Activated naive CD4-positive, alpha-beta T cell treated with anti-CD3 and anti-CD28 coated beads, Interleukin-2, amount 10 ng/mL, durations not matched to agents 7 days and 5 days (primary cell): ENCODE results near the gene LY6G6C.

ENCODE experiments used
- CTCF ChIA-PET: fragments of 350-600 bp; sonication (Branson Sonifier 250); formaldehyde crosslinking; loops from one replicate; lab custom pipeline; 2021; ENCODE audit warnings: antibody characterized with exemption; lab: Charles Lee
- DNase-seq: peaks from one replicate; pipeline ENCODE4 v3.0.0-alpha.2; 2020
- H3K27ac Mint-ChIP-seq: one replicate; pipeline ENCODE4 v1.8.0; 2021; ENCODE audit warnings: mild to moderate bottlenecking, moderate library complexity, mixed read lengths
- H3K27me3 Mint-ChIP-seq: one replicate; pipeline ENCODE4 v1.8.0; 2021; ENCODE audit warnings: mild to moderate bottlenecking, mixed read lengths
- H3K36me3 Mint-ChIP-seq: one replicate; pipeline ENCODE4 v1.8.0; 2021; ENCODE audit warnings: mixed read lengths
- H3K4me1 Mint-ChIP-seq: one replicate; pipeline ENCODE4 v1.8.0; 2021; ENCODE audit warnings: mixed read lengths
- H3K4me3 Mint-ChIP-seq: one replicate; pipeline ENCODE4 v1.8.0; 2021; ENCODE audit warnings: mild to moderate bottlenecking, moderate library complexity, mixed read lengths
- H3K9me3 Mint-ChIP-seq: one replicate; pipeline ENCODE4 v1.8.0; 2021; ENCODE audit warnings: mixed read lengths

LY6G6C gene

DNA sequence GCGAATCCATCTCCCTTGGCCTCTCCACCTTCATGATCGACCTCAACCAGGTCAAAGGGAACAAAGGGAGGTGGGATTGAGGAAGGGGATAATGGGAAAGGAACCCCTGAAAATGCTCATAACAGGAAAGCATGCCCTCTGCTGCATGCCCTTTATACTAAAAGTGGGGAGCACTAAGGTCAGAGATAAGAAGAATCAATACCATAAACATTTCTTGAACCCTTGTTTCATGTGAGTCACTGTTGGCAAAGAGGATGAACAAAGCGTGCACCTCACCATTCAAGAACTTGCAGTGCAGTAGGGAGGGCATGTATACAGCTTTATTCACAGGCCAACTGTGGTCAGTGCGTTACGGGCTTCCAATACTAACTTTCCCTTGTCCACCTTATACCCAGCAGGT is 39.2 kb upstream of the LY6G6C start:
- Mint-ChIP-seq H3K27me3 (no peaks in the 10 kb centered on the region), H3K4me1 (peaks cover 20% of the 10 kb centered on the region), H3K4me3 (no peak overlapping the region), H3K9me3 (no peaks in the 10 kb centered on the region), H3K27ac (no peak overlapping the region), H3K36me3 (peaks cover 43% of the 10 kb centered on the region)
- CTCF ChIA-PET, result interaction anchor here (3.1 kb wide), 1 partner anchor 9 kb away, joined by 16 read pairs; no protein-coding TSS in a partner anchor
- no peak for DNase-seq

DNA sequence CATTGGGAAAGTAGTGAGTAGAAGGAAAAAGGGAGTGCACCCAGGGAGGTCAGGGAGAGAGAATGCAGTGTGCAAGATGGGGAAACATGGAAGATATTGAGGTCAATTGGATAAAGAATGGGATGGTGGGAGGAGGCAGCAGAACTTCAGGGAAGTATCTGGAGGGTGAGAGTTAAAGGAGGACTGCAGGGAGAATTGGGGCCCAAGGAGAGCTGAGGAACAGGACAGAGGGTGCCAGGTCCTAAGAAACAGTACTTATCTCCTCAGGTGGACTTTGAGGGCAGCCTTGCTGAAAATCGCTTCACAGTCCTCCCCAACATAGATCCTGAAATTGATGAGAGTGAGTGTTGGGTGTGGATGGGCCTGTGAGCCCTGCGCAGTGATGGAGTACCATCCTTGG is 36.7 kb upstream of the LY6G6C start:
- Mint-ChIP-seq H3K4me3 (no peak overlapping the region), H3K27ac (no peak overlapping the region), H3K4me1 (peaks cover 4% of the 10 kb centered on the region), H3K36me3 (peaks cover 34% of the 10 kb centered on the region), H3K9me3 (no peaks in the 10 kb centered on the region), H3K27me3 (no peaks in the 10 kb centered on the region)
- CTCF ChIA-PET, result interaction anchor here (3.1 kb wide), 1 partner anchor 11 kb away, joined by 16 read pairs; no protein-coding TSS in a partner anchor
- DNase-seq, result no peak

DNA sequence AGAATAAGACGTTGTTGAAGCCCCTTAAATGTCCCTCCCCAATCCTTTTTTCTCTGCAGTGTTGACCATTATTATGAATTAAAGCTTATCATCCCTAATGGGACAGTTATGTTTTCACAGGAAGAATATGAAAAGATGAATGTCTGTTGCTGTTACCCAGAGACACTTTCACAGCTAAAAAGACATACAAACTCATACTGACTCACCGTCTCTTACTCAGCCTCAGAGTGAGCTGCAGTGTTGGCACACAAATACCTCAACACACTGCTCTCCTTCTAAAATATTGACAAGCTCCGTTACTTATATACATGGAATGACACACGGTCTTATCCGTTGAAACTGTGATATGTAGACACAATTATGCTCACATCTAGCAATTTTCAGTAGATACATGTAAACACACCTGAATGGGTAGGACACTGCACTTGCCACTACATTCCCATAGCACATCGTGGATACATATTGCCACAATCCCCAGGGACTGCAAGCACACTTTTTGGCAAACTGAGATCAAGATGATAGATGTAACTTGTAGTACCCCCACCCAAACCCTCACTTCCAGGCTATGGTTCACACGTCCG is 31.3 kb upstream of the LY6G6C start:
- no peak overlapping the region for H3K27ac Mint-ChIP-seq
- no peaks in the 10 kb centered on the region for H3K9me3 Mint-ChIP-seq
- H3K4me1 Mint-ChIP-seq, result no peaks in the 10 kb centered on the region
- no peaks in the 10 kb centered on the region for H3K27me3 Mint-ChIP-seq
- no peak overlapping the region for H3K4me3 Mint-ChIP-seq
- peaks cover 8% of the 10 kb centered on the region for H3K36me3 Mint-ChIP-seq
- CTCF ChIA-PET, result interaction anchor here (0.8 to 0.9 kb wide), 2 partner anchors 9 to 37 kb away, joined by 3 read pairs; no protein-coding TSS in a partner anchor
- no peak for DNase-seq

- Mint-ChIP-seq H3K27me3 (no peaks in the 10 kb centered on the region), H3K9me3 (no peaks in the 10 kb centered on the region), H3K27ac (peak overlapping the region; percentile 12), H3K4me3 (no peak overlapping the region), H3K36me3 (peaks cover 14% of the 10 kb centered on the region), H3K4me1 (no peaks in the 10 kb centered on the region)
- CTCF ChIA-PET, result no interaction called here
- DNase-seq, result no peak
These were observed 29.0 kb upstream of the LY6G6C start for GRCh38 chr6:31750411-31751022.

GRCh38 chr6:31749301-31750036 is 27.9 kb upstream of the LY6G6C start:
- Mint-ChIP-seq H3K27ac (peak overlapping the region; percentile 50), H3K27me3 (no peaks in the 10 kb centered on the region), H3K9me3 (no peaks in the 10 kb centered on the region), H3K4me3 (no peak overlapping the region), H3K4me1 (no peaks in the 10 kb centered on the region), H3K36me3 (peaks cover 18% of the 10 kb centered on the region)
- CTCF ChIA-PET, result interaction anchor here (0.6 kb wide), 1 partner anchor 45 kb away, joined by 3 read pairs; no protein-coding TSS in a partner anchor
- no peak for DNase-seq

GRCh38 chr6:31744422-31744821 is 22.9 kb upstream of the LY6G6C start:
- CTCF ChIA-PET, result interaction anchor here (0.6 to 3.3 kb wide), 2 partner anchors 9 to 25 kb away, joined by 3 to 9 read pairs; no protein-coding TSS in a partner anchor
- Mint-ChIP-seq H3K36me3 (peaks cover 44% of the 10 kb centered on the region), H3K4me1 (peaks cover 23% of the 10 kb centered on the region), H3K4me3 (no peak overlapping the region), H3K27ac (peak overlapping the region; percentile 1), H3K9me3 (no peaks in the 10 kb centered on the region), H3K27me3 (peaks cover 5% of the 10 kb centered on the region)
- DNase-seq, result no peak

DNA sequence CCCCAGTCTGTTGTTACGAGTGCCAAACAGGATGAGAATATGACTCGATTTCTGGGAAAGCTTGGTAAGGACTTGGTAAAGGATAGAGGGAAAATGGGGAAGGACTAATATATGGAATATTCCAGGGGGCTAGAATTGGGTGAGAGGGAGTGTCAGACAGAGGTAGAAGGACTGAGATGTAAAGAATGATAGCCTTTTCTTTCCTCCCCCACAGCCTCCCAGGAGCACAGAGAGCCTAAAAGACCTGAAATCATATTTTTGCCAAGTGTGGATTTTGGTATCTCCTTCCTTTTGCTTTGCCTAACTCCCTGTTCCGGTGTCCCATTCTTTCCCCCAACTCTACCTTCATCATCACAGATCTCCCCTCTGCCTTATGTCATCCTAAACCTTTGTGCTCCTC is 21.3 kb upstream of the LY6G6C start:
- H3K4me1 Mint-ChIP-seq, result peaks cover 39% of the 10 kb centered on the region
- H3K27me3 Mint-ChIP-seq, result peaks cover 5% of the 10 kb centered on the region
- H3K36me3 Mint-ChIP-seq, result peaks cover 39% of the 10 kb centered on the region
- no peak for DNase-seq
- H3K27ac Mint-ChIP-seq, result no peak overlapping the region
- CTCF ChIA-PET, result interaction anchor here (1.1 to 1.4 kb wide), 2 partner anchors 27 to 53 kb away, joined by 3 to 4 read pairs; partner anchors contain the start of gene VARS1
- H3K4me3 Mint-ChIP-seq, result no peak overlapping the region
- H3K9me3 Mint-ChIP-seq, result no peaks in the 10 kb centered on the region

- no peak for DNase-seq
- Mint-ChIP-seq H3K36me3 (peaks cover 32% of the 10 kb centered on the region), H3K27ac (peak overlapping the region; percentile 51), H3K4me3 (peak overlapping the region; percentile 100), H3K27me3 (peaks cover 5% of the 10 kb centered on the region), H3K9me3 (no peaks in the 10 kb centered on the region), H3K4me1 (peaks cover 49% of the 10 kb centered on the region)
- CTCF ChIA-PET, result interaction anchor here (2.5 kb wide), 1 partner anchor 28 kb away, joined by 13 read pairs; no protein-coding TSS in a partner anchor
These were observed 20.3 kb upstream of the LY6G6C start for GRCh38 chr6:31741815-31742214.

- Mint-ChIP-seq H3K4me3 (peak overlapping the region; percentile 100), H3K27ac (peak overlapping the region; percentile 93), H3K9me3 (no peaks in the 10 kb centered on the region), H3K4me1 (peaks cover 52% of the 10 kb centered on the region), H3K36me3 (peaks cover 38% of the 10 kb centered on the region), H3K27me3 (peaks cover 5% of the 10 kb centered on the region)
- CTCF ChIA-PET, result interaction anchor here (0.7 to 2.7 kb wide), 7 partner anchors 7 to 190 kb away, joined by 3 to 13 read pairs (median 3); partner anchors contain the start of gene DDAH2
- DNase-seq, result no peak
These were observed 19.1 kb upstream of the LY6G6C start for GRCh38 chr6:31740397-31741223.

DNA sequence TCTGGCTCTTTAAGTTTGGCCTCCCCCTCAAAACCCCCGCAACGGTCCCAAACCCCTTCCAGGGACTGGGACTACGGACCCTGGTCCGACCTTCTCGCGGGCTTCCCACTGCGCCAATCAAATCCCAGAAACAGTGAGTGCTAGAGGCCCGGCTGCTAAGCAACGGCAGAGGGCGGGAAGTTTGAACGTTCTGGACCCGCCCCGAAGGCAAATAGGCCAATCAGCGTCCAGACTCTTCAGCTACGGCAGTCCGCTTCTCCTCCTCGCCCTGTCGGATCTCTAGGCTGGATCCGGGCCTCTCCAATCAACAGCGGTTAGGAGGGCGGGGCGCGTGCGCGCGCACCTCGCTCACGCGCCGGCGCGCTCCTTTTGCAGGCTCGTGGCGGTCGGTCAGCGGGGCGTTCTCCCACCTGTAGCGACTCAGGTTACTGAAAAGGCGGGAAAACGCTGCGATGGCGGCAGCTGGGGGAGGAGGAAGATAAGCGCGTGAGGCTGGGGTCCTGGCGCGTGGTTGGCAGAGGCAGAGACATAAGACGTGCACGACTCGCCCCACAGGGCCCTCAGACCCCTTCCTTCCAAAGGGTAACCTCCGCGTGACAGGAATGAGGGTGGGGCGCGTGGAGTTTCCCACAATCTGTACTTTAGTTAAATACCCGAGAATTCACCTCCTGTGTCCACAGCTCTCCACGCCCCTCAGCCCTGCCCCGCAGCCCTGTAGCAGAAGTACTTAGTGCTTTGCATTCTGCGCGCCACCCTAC is 18.3 kb upstream of the LY6G6C start, which contains the start of gene MSH5:
Gene MSH5 (plus strand): TSS at position 367 of the 758 bp plus-strand sequence. CDS start 462 bp downstream, outside the sequence.
- H3K9me3 Mint-ChIP-seq, result no peaks in the 10 kb centered on the region
- CTCF ChIA-PET, result interaction anchor here (0.7 to 3.7 kb wide), 12 partner anchors 8 to 218 kb away, joined by 3 to 23 read pairs (median 4); partner anchors contain the start of genes ATP6V1G2 and DDAH2
- peak within 1 kb of the TSS; percentile 100 for H3K4me3 Mint-ChIP-seq
- DNase-seq, result peak; percentile 98
- peaks cover 5% of the 10 kb centered on the region for H3K27me3 Mint-ChIP-seq
- H3K27ac Mint-ChIP-seq, result peak within 1 kb of the TSS; percentile 93
- peaks cover 42% of the 10 kb centered on the region for H3K36me3 Mint-ChIP-seq
- peaks cover 52% of the 10 kb centered on the region for H3K4me1 Mint-ChIP-seq

DNA sequence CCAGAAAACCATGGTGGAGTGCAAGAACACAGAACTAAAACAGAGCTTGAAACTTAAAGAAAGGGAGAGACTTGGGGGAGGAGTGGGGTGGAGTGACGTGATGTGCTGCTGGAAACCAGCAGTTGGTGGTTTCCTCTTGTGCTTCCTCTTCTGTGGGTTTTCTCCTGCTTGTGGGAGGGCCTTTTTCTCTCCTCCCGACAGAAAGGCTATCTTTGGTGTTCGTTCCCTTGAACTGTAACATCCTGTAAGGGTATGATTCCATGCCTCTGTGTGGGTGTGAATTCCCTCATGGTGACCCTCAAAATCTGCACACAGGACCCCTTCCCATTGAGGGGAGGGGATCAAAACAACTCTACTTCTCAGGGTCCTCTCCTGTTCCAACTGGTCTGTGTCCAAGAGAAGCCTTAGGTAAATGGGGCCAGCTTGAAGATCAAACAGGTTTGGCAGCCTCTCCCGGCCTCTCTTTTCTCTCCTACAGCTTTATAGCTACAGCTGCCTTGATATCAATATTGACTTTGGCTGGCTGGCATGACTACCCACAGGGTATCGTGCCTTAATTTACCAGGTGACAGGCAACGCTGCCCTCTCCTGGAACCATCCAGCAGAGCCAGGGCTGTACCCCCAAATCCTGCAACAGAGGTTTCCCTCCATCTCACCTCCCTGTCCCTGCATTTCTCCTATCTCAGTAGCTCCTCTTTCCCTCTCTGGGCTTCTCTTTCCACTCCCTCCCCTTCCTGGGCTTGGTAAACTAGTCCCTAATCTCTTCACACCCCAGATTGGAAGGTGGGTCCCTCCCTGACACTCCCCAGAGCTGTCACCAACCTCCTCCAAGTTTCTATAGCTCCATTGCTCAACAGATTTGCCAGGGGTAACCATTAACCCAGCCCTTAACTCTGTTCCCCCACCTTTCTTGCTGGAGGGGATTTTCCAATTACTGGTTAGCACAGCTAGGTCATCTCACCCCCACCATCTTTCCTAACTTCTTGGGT is 16.7 kb upstream of the LY6G6C start:
- peak; percentile 84 for DNase-seq
- Mint-ChIP-seq H3K9me3 (no peaks in the 10 kb centered on the region), H3K27ac (peak overlapping the region; percentile 93), H3K4me1 (peaks cover 66% of the 10 kb centered on the region), H3K4me3 (peak overlapping the region; percentile 100), H3K27me3 (peaks cover 5% of the 10 kb centered on the region), H3K36me3 (peaks cover 50% of the 10 kb centered on the region)
- CTCF ChIA-PET, result interaction anchor here (0.7 to 3.7 kb wide), 22 partner anchors 9 to 192 kb away, joined by 3 to 23 read pairs (median 4); partner anchors contain the start of genes ATP6V1G2, DDAH2, GPANK1 and HSPA1B
